MM.1S (cell line): Measurements from ENCODE around the gene KIAA0319L.

ENCODE experiments used
- EZH2 ChIP-seq: fragments of 300-600 bp; sonication (generic); optimal IDR thresholded peaks from 2 replicates; pipeline ENCODE3; 2017; ENCODE audit warnings: low read depth, mild to moderate bottlenecking, antibody characterized with exemption, low read length, mixed read lengths
- TF ChIP-seq, protein P1 (sequence below): fragments of 300-600 bp; sonication (generic); IDR thresholded peaks from 2 replicates; pipeline ENCODE4 v1.5.1; 2016; ENCODE audit warnings: antibody characterized with exemption, low read length, mixed read lengths

DNA sequence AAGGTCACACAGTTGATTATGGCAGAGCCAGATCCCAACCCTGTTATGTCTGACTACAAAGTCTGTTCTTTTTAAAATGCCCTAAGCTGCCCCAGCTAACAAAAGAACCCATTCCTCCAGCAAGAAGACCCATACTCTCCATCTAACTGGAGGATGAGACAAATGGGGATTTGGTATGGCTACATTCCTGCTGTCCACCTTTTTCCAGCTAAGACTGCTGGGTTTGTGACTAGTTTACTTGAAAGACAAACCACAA, 112.8 kb downstream of the KIAA0319L start:
- TF ChIP-seq, protein P1, sequence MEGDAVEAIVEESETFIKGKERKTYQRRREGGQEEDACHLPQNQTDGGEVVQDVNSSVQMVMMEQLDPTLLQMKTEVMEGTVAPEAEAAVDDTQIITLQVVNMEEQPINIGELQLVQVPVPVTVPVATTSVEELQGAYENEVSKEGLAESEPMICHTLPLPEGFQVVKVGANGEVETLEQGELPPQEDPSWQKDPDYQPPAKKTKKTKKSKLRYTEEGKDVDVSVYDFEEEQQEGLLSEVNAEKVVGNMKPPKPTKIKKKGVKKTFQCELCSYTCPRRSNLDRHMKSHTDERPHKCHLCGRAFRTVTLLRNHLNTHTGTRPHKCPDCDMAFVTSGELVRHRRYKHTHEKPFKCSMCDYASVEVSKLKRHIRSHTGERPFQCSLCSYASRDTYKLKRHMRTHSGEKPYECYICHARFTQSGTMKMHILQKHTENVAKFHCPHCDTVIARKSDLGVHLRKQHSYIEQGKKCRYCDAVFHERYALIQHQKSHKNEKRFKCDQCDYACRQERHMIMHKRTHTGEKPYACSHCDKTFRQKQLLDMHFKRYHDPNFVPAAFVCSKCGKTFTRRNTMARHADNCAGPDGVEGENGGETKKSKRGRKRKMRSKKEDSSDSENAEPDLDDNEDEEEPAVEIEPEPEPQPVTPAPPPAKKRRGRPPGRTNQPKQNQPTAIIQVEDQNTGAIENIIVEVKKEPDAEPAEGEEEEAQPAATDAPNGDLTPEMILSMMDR, result no peak
- TF ChIP-seq EZH2, result no peak
